Ovary (tissue), 3 donors: ENCODE results near the gene KLHDC7A.
"Not testable (repeated sequence)": the region's sequence is repeated elsewhere in the genome, so short reads cannot be mapped to it uniquely, and the experiment has no call there.

ENCODE experiments used
- POLR2A ChIP-seq: fragments of 450-650 bp; IDR thresholded peaks from one replicate; pipeline ENCODE4 v1.6.1; 2017; ENCODE audit warnings: antibody characterized with exemption, mild to moderate bottlenecking, moderate library complexity
- TF ChIP-seq, protein P1 (sequence below), 3 donors: fragments of 450-650 bp in 2 of 3; fragments of 200-600 bp in 1 of 3; IDR thresholded peaks; one replicate each; pipeline versions ENCODE4 v1.5.1 to v1.8.0; 2016 to 2022; ENCODE audit warnings: antibody characterized with exemption in 3 of 3, mild to moderate bottlenecking in 1 of 3
- donor health status: DM: no; HTN: no; CAD: no.

DNA sequence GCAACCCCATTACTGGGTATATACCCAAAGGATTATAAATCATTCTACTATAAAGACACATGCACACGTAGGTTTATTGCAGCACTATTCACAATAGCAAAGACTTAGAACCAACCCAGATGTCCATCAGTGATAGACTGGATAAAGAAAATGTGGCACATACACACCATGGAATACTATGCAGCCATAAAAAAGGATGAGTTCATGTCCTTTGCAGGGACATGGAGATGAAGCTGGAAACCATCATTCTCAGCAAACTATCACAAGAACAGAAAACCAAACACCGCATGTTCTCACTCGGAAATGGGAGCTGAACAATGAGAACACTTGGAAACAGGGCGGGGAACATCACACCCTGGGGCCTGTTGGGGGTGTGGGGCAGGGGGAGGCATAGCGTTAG, 18.2 kb upstream of the KLHDC7A start:
- TF ChIP-seq, protein P1, sequence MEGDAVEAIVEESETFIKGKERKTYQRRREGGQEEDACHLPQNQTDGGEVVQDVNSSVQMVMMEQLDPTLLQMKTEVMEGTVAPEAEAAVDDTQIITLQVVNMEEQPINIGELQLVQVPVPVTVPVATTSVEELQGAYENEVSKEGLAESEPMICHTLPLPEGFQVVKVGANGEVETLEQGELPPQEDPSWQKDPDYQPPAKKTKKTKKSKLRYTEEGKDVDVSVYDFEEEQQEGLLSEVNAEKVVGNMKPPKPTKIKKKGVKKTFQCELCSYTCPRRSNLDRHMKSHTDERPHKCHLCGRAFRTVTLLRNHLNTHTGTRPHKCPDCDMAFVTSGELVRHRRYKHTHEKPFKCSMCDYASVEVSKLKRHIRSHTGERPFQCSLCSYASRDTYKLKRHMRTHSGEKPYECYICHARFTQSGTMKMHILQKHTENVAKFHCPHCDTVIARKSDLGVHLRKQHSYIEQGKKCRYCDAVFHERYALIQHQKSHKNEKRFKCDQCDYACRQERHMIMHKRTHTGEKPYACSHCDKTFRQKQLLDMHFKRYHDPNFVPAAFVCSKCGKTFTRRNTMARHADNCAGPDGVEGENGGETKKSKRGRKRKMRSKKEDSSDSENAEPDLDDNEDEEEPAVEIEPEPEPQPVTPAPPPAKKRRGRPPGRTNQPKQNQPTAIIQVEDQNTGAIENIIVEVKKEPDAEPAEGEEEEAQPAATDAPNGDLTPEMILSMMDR (IDR thresholded peaks at IDR 0.05), result not testable (repeated sequence)
- not testable (repeated sequence) for TF ChIP-seq POLR2A
